OCI-M1 (cell line): ENCODE measurements around the gene ATRIP.

Experiments used
- DNase-seq: peaks from one replicate; lab custom pipeline; 2025; lab: John Stamatoyannopoulos, UW

ATRIP gene

DNA sequence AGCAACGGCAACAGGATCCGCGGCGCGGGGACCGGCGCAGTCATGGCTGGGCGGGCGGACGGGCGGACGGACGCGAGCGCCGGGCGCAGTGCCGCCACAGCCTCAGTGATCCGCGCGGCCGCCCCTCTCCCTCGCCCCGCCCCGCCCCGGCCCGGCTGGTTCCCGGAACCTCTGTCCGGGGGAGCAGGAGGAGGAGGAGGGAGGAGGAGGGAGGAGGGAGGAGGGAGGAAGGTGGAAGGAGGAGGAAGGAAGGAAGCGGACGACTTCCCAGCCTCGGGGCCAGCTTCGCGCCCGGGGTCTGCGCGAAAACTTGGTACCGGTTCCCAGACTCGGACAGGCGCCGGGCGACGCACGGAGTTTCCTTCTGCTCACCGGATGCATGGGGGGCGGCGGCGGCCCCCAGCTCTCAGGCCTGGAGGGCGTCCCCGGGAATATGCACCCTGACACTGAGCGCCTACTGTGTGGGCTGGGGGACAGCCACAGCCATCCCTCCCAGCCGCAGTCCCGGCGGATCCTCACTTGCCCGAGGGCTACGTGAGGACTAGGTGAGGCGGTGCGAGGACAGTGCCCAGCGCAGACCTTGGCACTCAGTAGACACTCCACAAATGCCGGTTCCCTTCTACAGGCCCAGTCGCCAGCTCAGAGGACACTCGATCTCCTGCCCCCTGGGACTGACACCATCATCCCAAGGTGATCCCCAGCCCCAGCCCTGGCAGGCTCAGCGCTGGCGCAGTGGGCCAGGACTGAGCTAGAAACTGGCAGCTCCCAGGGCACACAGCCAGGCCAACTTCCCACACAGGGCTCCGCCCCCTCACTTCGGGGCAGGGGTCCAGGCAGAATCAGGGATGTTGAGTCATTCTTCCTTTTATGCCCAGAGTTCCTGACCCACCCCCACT lies 57.8 kb downstream of the ATRIP start, which contains the start of gene SHISA5:
SHISA5 (minus strand) TSS at position 124 of the 896 bp plus-strand sequence; CDS start at position 44, 80 bp downstream.
- peak; percentile 60 for DNase-seq

DNA sequence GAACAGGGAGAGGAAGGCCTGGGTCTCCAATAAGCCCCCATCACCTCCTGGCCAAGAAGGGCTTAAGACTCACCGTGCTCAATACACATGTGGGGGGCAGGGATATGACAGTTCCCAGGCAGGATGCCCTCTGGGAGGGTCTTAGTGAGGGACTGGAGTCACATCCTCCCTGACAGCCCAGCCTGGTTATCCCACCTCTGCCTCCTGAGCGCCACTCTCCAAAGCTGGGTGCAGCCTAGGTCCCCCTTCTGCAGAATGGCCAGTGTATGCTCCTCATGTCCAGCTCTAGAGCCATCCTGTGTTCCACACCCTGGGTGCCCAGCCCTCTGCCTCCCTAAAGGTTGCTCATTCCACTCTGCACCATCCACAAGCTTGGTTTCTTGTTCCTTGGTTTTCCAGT lies 58.6 kb downstream of the ATRIP start:
- DNase-seq = no peak

DNA sequence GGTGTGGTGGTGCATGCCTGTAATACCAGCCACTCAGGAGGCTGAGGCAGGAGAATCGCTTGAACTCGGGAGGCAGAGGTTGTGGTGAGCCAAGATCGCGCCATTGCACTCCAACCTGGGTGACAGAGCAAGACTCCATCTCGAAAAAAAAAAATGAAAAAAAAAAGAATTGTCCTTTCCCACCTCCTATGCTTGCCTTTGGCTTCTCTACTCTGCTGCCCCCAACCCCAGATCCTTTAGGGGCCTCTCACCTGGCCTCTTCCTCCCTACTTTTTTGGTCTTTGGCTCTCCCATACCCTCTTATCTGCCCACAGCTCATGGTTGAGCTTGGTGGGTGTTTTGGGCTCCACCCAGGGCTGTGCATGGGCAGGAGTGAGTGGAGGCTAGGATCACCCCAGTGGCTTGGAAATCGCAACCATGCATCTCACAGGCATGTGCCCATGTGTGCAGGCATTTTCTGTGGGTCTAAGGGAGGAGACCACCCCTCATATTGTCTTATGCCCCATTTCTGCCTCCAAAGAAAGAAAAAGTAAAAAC lies 59.5 kb downstream of the ATRIP start:
- peak; percentile 14 for DNase-seq

DNA sequence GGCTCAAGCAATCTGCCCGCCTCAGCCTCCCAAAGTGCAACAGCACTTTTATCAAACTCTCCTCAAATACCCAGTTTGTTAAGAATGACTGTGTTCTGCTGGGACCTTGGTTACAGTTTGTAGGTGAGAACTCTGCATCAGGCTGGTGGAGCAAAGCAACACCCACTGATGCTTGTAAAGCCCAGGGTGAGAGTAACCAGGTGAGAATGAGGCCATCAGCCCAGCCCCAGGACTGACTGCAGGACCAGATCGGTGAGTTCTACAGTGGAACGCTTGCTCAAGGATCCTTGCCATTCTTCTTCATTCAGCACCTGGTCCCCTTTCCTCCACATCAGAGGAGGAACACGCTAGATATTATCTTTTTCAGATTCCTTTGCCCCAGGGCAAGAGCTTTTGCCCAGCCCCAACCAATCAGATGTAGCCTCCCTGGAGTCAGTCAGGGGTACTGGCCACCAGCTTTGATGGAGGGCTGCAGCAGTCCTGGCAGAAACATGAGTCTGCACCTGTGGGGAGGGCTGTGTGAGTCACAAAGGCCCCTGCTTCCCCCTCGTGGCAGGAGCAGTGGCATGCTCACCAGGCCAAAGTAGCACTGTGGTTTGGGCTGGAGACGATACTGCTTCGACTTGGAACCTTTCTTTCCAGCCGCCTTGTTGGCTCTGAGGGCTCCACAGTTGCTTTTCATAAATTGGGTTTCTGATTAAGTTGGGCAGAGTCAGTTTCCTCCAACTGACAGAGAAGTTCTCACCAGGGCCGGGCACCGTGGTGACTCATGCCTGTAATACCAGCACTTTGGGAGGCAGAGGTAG lies 60.9 kb downstream of the ATRIP start:
- DNase-seq = peak; percentile 52

DNA sequence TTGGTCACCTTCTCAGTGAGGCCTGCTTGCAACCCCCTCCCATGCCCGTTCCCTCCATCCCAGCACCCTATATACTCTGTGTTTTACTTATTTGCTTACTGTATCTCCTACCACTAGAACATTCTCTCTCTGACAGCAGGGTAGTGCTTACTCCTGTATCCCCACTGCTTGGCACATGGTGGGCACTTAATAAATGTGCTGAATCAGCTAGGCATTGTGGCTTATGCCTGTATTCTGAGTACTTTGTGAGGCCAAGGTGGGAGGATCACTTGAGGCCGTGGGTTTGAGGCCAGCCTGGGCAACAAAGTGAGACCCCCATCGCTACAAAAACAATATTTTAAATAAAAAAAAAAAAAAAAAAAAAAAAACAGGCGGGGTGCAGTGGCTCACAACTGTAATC lies 65.0 kb downstream of the ATRIP start:
- DNase-seq = no peak

DNA sequence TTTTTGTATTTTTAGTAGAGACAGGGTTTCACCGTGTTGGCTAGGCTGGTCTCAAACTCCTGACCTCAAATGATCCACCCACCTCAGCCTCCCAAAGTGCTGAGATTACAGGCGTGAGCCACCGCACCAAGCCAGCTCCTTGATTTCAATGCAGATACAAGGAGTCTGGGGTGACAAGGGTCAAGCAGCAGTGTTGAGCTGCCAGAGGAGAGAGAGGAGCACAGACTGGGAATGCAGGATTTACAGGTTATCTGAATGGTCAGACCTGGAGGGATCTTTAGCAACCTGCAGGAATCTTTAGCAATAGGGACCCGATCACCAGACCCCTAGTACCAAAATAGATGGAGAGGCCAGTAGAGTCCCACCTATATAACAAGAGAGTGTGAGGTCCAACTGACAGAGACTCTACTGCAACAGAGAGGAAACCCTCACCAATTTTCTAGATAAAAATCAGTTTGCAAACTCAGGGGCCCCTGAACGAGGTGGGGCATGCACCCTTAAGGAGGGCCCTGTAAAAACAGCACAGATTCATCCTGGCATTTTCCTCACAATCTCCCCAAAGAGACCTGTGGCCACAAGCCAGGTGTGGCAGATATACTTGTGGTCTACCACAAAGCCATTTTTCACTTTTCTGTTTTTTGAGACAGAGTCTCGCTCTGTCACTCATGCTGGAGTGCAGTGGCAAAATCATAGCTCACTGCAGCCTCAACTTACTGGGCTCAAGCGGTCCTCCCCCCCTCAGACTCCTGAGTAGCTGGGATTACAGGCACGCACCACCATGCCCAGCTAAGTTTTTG lies 68.1 kb downstream of the ATRIP start:
- no peak for DNase-seq
